ENCODE data around the gene TIAM2. TPM values are rescaled to one million over a fixed set of nuclear protein-coding genes. Genes with fewer than 3 reads are reported as not detected.

The TIAM2 gene
- total and polyA plus RNA-seq, 10 of the 15 experiments (the other 5 are each of a cell fraction or from before 2014, with no cell fraction given), result 1.1 to 10.5 (median 2.3) TPM

GRCh38 chr6:154980273-154981078 lies 14.6 kb upstream of the TIAM2 start:
- BruUV-seq (replicated peaks), result no TSS peak
- SMC1A ChIA-PET (ENCODE audit: uncharacterized antibody, unreplicated experiment), result interaction anchor here (0.6 kb wide), 1 partner anchor 73 kb away, joined by 3 read pairs; no protein-coding TSS in a partner anchor

More at GRCh38 chr6:154980273-154981078, 14.6 kb upstream of the TIAM2 start:
- Histone ChIP-seq H3K4me2 (ENCODE audit: control insufficient read depth, insufficient read depth) (peak overlapping the region; percentile 30), H3K4me1 (ENCODE audit: control insufficient read depth, insufficient read depth, low read length) (peaks cover 5% of the 10 kb centered on the region; the same call in 1 of the 2 replicates), H4K20me1 (ENCODE audit: control insufficient read depth, insufficient read depth) (no peaks in the 10 kb centered on the region), H3K9me3 (replicated peaks; ENCODE audit: control insufficient read depth, insufficient read depth, low read length) (no peaks in the 10 kb centered on the region; the same call in 2 of the 3 replicates), H3K36me3 (ENCODE audit: control insufficient read depth in 2 of 2, insufficient read depth in 2 of 2, low read length in 1 of 2) (no peaks in the 10 kb centered on the region), H3K27me3 (replicated peaks in 1 of 2; ENCODE audit: control insufficient read depth in 2 of 2, insufficient read depth in 2 of 2, low read length in 1 of 2) (no peaks in the 10 kb centered on the region), H3K4me3 (no peak overlapping the region), H3K79me2 (ENCODE audit: control insufficient read depth, insufficient read depth, low read length) (no peaks in the 10 kb centered on the region), H3K9ac (ENCODE audit: control insufficient read depth, insufficient read depth, low read length) (no peak overlapping the region), H3K27ac (ENCODE audit: control insufficient read depth, insufficient read depth) (no peak overlapping the region), H2AFZ (ENCODE audit: control insufficient read depth, low read depth, low read length) (no peak overlapping the region)
- intact Hi-C loops (cut with micrococcal nuclease; ENCODE audit: unreplicated experiment) (no loop called here), in situ Hi-C loops (cut with MboI) (no loop called here)
- CTCF ChIA-PET, result interaction anchor here (0.6 to 1.3 kb wide), 3 partner anchors 18 to 554 kb away, joined by 3 read pairs; no protein-coding TSS in a partner anchor
- POLR2A ChIA-PET, result no interaction called here
- ATAC-seq (no peak), DNase-seq (ENCODE audit: low read depth, low spot score) (no peak), FAIRE-seq (no peak)
- 95% methylated on average over 8 of the region's 8 CpGs for WGBS (ENCODE audit: insufficient coverage, insufficient replicate concordance, low lambda C conversion rate, missing lambda C conversion rate)
- no peak for TF ChIP-seq CUX1 (IDR thresholded peaks at IDR 0.05; ENCODE audit: insufficient replicate concordance, low read depth, low read length)
- TF ChIP-seq BCL3 (IDR thresholded peaks at IDR 0.05; ENCODE audit: borderline replicate concordance, insufficient read depth, low read depth, low read length, poor library complexity, severe bottlenecking), result no peak
- TF ChIP-seq CEBPB (IDR thresholded peaks at IDR 0.05; ENCODE audit: borderline replicate concordance in 1 of 2, low read depth in 2 of 2, low read length in 2 of 2), result no peak
- RAD21 ChIA-PET (ENCODE audit: unreplicated experiment), result interaction anchor here (1.8 kb wide), 1 partner anchor 52 kb away, joined by 4 read pairs; no protein-coding TSS in a partner anchor

All from GM12878 (cell line).